ENCODE data around the gene SRGAP2C.
"Not testable (repeated sequence)": the region's sequence is repeated elsewhere in the genome, so short reads cannot be mapped to it uniquely, and the experiment has no call there.

GRCh38 chr1:121374851-121375367, 190.1 kb downstream of the SRGAP2C start:
- TF ChIP-seq EZH2 (IDR thresholded peaks at IDR 0.05); POLR2AphosphoS5 (IDR thresholded peaks at IDR 0.05; ENCODE audit: borderline replicate concordance, low read depth, low read length); FOXP2 (optimal IDR thresholded peaks at IDR 0.05; ENCODE audit: control extremely low read depth, extremely low read length, insufficient read depth): not testable (repeated sequence)
